ENCODE measurements around the gene WDR75. TPM values are rescaled to one million over a fixed set of nuclear protein-coding genes. Genes with fewer than 3 reads are reported as not detected.

Gene WDR75
- total RNA-seq, 3 donors from 2014 or later (not counting 1 experiment from before 2014, with no cell fraction given) = 31.4 to 38.5 (median 32.3) TPM

DNA sequence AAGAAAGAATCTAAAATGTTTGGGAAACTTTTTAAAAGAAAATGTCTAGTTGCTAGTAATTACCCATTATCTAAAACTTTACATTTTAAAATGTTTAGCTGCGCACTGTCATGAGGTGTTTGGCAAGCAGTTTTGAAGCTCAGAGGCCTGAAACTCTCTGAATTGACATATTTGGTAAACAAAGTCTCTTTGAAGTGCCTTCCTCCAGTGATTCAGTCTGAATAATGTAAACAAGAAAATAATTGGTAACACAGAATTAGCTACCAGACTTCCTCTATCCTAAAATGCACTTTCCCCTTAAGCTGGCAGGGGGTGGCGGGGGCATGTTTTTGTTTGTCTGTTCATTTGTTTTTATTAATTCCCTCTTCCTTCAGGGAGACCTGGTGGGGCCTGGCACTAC is 61.4 kb downstream of the WDR75 start:
- H3K36me3 Mint-ChIP-seq = no peaks in the 10 kb centered on the region
- Histone ChIP-seq H3K9me3 (ENCODE audit: control insufficient read depth, insufficient read depth, low read length) (no peaks in the 10 kb centered on the region), H3K36me3 (ENCODE audit: control insufficient read depth, insufficient read depth, low read length) (no peaks in the 10 kb centered on the region), H3K27me3 (ENCODE audit: control insufficient read depth, insufficient read depth, low read length) (no peaks in the 10 kb centered on the region), H3K4me1 (ENCODE audit: control insufficient read depth, insufficient read depth, low read length) (no peaks in the 10 kb centered on the region), H3K4me3 (ENCODE audit: low read length) (no peak overlapping the region), H3K27ac (ENCODE audit: low read length) (no peak overlapping the region)
- intact Hi-C loops (cut with micrococcal nuclease) = no loop called here
- ATAC-seq (no peak), DNase-seq (no peak)
- WGBS (ENCODE audit: insufficient coverage) = 100% methylated on average over 2 of the region's 2 CpGs
- H3K9me3 Mint-ChIP-seq = no peaks in the 10 kb centered on the region
- TF ChIP-seq, protein P1, sequence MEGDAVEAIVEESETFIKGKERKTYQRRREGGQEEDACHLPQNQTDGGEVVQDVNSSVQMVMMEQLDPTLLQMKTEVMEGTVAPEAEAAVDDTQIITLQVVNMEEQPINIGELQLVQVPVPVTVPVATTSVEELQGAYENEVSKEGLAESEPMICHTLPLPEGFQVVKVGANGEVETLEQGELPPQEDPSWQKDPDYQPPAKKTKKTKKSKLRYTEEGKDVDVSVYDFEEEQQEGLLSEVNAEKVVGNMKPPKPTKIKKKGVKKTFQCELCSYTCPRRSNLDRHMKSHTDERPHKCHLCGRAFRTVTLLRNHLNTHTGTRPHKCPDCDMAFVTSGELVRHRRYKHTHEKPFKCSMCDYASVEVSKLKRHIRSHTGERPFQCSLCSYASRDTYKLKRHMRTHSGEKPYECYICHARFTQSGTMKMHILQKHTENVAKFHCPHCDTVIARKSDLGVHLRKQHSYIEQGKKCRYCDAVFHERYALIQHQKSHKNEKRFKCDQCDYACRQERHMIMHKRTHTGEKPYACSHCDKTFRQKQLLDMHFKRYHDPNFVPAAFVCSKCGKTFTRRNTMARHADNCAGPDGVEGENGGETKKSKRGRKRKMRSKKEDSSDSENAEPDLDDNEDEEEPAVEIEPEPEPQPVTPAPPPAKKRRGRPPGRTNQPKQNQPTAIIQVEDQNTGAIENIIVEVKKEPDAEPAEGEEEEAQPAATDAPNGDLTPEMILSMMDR (IDR thresholded peaks at IDR 0.05) = no peak
- H3K4me3 Mint-ChIP-seq = no peak overlapping the region
- no peaks in the 10 kb centered on the region for H3K27me3 Mint-ChIP-seq (ENCODE audit: low read depth in 2 of 2)
- H3K27ac Mint-ChIP-seq = no peak overlapping the region
- no peaks in the 10 kb centered on the region for H3K4me1 Mint-ChIP-seq

DNA sequence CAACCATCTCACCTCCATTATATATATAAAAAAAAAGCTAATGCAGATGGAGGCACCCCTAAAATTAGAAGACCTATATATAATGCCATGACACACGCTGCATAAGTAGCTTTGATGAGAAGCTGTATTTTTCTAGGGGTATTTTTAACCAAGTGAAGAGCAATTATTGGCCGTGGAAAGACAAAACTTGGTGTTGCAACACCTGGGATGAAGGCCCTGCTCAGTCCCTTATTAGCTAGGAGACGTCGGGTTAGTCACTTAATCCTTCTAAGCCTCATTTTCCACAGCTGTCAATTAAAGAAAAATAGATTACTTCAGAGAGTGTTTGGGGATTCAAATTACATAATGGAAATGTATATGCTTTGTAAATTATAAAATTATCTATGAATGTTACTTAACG is 63.0 kb downstream of the WDR75 start:
- H3K9me3 ChIP-seq (ENCODE audit: control insufficient read depth, insufficient read depth, low read length) = no peaks in the 10 kb centered on the region
- no peaks in the 10 kb centered on the region for H3K4me1 ChIP-seq (ENCODE audit: control insufficient read depth, insufficient read depth, low read length)
- Mint-ChIP-seq H3K27ac (no peak overlapping the region), H3K4me1 (no peaks in the 10 kb centered on the region), H3K36me3 (no peaks in the 10 kb centered on the region), H3K4me3 (no peak overlapping the region), H3K27me3 (ENCODE audit: low read depth in 2 of 2) (no peaks in the 10 kb centered on the region), H3K9me3 (peaks cover 2 to 5% of the 10 kb centered on the region in 2 donors)
- DNase-seq (no peak), ATAC-seq (no peak)
- TF ChIP-seq, protein P1 (IDR thresholded peaks at IDR 0.05) = no peak
- H3K27ac ChIP-seq (ENCODE audit: low read length) = no peak overlapping the region
- no peaks in the 10 kb centered on the region for H3K36me3 ChIP-seq (ENCODE audit: control insufficient read depth, insufficient read depth, low read length)
- H3K4me3 ChIP-seq (ENCODE audit: low read length) = no peak overlapping the region
- 86% methylated on average over 5 of the region's 5 CpGs for whole genome bisulfite sequencing (ENCODE audit: insufficient coverage)
- intact Hi-C loops (cut with micrococcal nuclease) = no loop called here
- H3K27me3 ChIP-seq (ENCODE audit: control insufficient read depth, insufficient read depth, low read length) = no peaks in the 10 kb centered on the region

DNA sequence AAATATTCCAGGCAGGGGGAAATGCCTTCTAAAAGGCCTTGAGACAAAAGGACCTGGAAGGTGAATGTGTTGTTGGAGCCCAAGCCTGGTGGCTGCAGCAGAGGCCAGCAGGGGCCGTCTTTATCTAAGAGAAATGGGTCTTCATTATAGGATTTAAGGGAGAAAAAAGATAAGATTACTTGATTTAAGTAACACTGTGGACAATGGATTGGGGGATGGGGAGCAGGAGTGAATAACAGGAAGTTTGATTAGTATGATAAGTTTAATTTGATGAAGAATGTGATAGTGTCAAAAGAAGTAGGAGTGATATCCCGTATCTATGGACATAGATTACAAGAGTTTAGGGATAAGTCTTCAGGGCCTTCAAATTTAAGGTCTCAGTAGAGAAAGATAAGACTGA is 64.2 kb downstream of the WDR75 start:
- H3K27me3 ChIP-seq (ENCODE audit: control insufficient read depth, insufficient read depth, low read length) = no peaks in the 10 kb centered on the region
- peaks cover 2 to 6% of the 10 kb centered on the region in 2 donors for H3K9me3 Mint-ChIP-seq
- H3K27ac Mint-ChIP-seq = no peak overlapping the region
- no peaks in the 10 kb centered on the region for H3K27me3 Mint-ChIP-seq (ENCODE audit: low read depth in 2 of 2)
- no peak overlapping the region for H3K27ac ChIP-seq (ENCODE audit: low read length)
- H3K4me3 ChIP-seq (ENCODE audit: low read length) = no peak overlapping the region
- H3K4me1 Mint-ChIP-seq = no peaks in the 10 kb centered on the region
- H3K36me3 ChIP-seq (ENCODE audit: control insufficient read depth, insufficient read depth, low read length) = no peaks in the 10 kb centered on the region
- ATAC-seq (no peak), DNase-seq (no peak)
- no peaks in the 10 kb centered on the region for H3K9me3 ChIP-seq (ENCODE audit: control insufficient read depth, insufficient read depth, low read length)
- 59% methylated on average over 2 of the region's 2 CpGs for WGBS (ENCODE audit: insufficient coverage)
- H3K4me3 Mint-ChIP-seq = no peak overlapping the region
- H3K4me1 ChIP-seq (ENCODE audit: control insufficient read depth, insufficient read depth, low read length) = no peaks in the 10 kb centered on the region
- no peaks in the 10 kb centered on the region for H3K36me3 Mint-ChIP-seq
- TF ChIP-seq, protein P1 (IDR thresholded peaks at IDR 0.05) = no peak
- intact Hi-C loops (cut with micrococcal nuclease) = no loop called here

DNA sequence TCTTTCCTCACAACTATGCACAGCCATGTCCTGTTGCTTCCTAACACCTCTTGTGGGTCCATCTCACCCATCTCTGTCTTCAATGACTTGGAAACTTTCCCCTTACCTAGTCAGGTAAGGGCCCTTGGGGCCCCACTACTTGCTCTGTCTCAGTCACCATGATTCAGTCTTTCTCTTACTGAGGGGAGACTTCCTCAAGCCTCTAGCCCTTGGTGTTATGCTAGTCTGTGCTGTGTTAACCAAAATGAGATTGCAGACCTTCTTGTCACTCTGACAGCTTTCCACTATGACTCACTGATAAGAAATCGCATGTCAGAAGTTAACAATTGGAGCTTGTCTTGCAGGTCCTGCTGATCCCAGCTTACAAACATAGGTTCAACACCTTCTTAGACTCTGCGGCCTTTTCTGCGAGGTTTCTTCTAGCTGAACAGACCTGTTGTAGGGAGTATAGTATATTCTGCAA is 65.3 kb downstream of the WDR75 start:
- no peaks in the 10 kb centered on the region for H3K27me3 ChIP-seq (ENCODE audit: control insufficient read depth, insufficient read depth, low read length)
- Mint-ChIP-seq H3K4me1 (no peaks in the 10 kb centered on the region), H3K27me3 (ENCODE audit: low read depth in 2 of 2) (no peaks in the 10 kb centered on the region), H3K9me3 (peaks cover 2 to 6% of the 10 kb centered on the region in 2 donors), H3K4me3 (no peak overlapping the region), H3K27ac (no peak overlapping the region), H3K36me3 (no peaks in the 10 kb centered on the region)
- DNase-seq (no peak), ATAC-seq (peak in 2 of 3 donors; percentile 30 to 84)
- no peaks in the 10 kb centered on the region for H3K9me3 ChIP-seq (ENCODE audit: control insufficient read depth, insufficient read depth, low read length)
- H3K36me3 ChIP-seq (ENCODE audit: control insufficient read depth, insufficient read depth, low read length) = no peaks in the 10 kb centered on the region
- TF ChIP-seq, protein P1 (IDR thresholded peaks at IDR 0.05) = no peak
- no peaks in the 10 kb centered on the region for H3K4me1 ChIP-seq (ENCODE audit: control insufficient read depth, insufficient read depth, low read length)
- intact Hi-C loops (cut with micrococcal nuclease) = no loop called here
- 70% methylated on average over 1 of the region's 3 CpGs for WGBS (ENCODE audit: insufficient coverage)
- no peak overlapping the region for H3K4me3 ChIP-seq (ENCODE audit: low read length)
- no peak overlapping the region for H3K27ac ChIP-seq (ENCODE audit: low read length)
